Measurements from ENCODE around the gene SLC66A3.

- TF ChIP-seq SP7 (tag by site-specific recombination; IDR thresholded peaks at IDR 0.05) (no peak), ZNF639 (tag by site-specific recombination; IDR thresholded peaks at IDR 0.05) (no peak), CTCF (tag by site-specific recombination; IDR thresholded peaks at IDR 0.05) (no peak), ZNF830 (tag by site-specific recombination; IDR thresholded peaks at IDR 0.05; ENCODE audit: low read depth) (no peak)
Observed at GRCh38 chr2:11141319-11141718, 13.9 kb upstream of the SLC66A3 start.
